Retinal pigment epithelial cell (primary cell): Measurements from ENCODE around the gene CDKN2B-AS1.
A peak's percentile ranks its signal among the peaks of the same experiment; 100 is the strongest.

Experiments used
- DNase-seq: peaks from one replicate; pipeline ENCODE4 v3.0.0-alpha.2; 2010; ENCODE audit warnings: low read depth
- H3K4me3 ChIP-seq: 2 replicates; pipeline ENCODE4 v1.5.1; 2011; ENCODE audit warnings: mild to moderate bottlenecking, low read length, control low read depth, moderate library complexity
- CTCF ChIP-seq: conservative IDR thresholded peaks from 2 replicates; pipeline ENCODE4 v1.5.1; 2011; ENCODE audit warnings: low read depth, low read length, control low read depth, inconsistent platforms

Gene CDKN2B-AS1

GRCh38 chr9:21982861-21983560, 11.6 kb upstream of the CDKN2B-AS1 start:
- H3K4me3 ChIP-seq: no peak overlapping the region
- DNase-seq: no peak
- TF ChIP-seq CTCF: no peak

GRCh38 chr9:21983561-21983935, 11.0 kb upstream of the CDKN2B-AS1 start:
- DNase-seq: no peak
- no peak for TF ChIP-seq CTCF

GRCh38 chr9:21984101-21984500, 10.5 kb upstream of the CDKN2B-AS1 start:
- no peak overlapping the region for H3K4me3 ChIP-seq
- DNase-seq: no peak
- TF ChIP-seq CTCF: no peak

More at GRCh38 chr9:21983561-21983935, 11.0 kb upstream of the CDKN2B-AS1 start:
- no peak overlapping the region for H3K4me3 ChIP-seq

- DNase-seq: no peak
- H3K4me3 ChIP-seq: no peak overlapping the region
- no peak for TF ChIP-seq CTCF
Measured at GRCh38 chr9:21985964-21986667, 8.5 kb upstream of the CDKN2B-AS1 start.

- H3K4me3 ChIP-seq: no peak overlapping the region
- no peak for TF ChIP-seq CTCF
- no peak for DNase-seq
Measured at GRCh38 chr9:21988056-21988990, 6.3 kb upstream of the CDKN2B-AS1 start.

GRCh38 chr9:21989440-21990189, 5.0 kb upstream of the CDKN2B-AS1 start:
- H3K4me3 ChIP-seq: peak overlapping the region; percentile 8
- no peak for DNase-seq
- no peak for TF ChIP-seq CTCF
